Neural cell (in vitro differentiated cells): ENCODE results near the gene VPS39.

Source experiments
- EP300 ChIP-seq: fragments of 450-650 bp; conservative IDR thresholded peaks from 2 replicates; pipeline ENCODE4 v1.6.1; 2014; ENCODE audit warnings: antibody characterized with exemption, mild to moderate bottlenecking, moderate library complexity; ENCODE audit not compliant: poor library complexity, severe bottlenecking
- EZH2 ChIP-seq: fragments of 200-600, 300-800 bp; shearing (Covaris generic), sonication (generic); IDR thresholded peaks from 2 replicates; pipeline ENCODE4 v1.6.1; 2014; ENCODE audit warnings: antibody characterized with exemption, low read length, borderline replicate concordance, mild to moderate bottlenecking; ENCODE audit not compliant: insufficient read depth, poor library complexity, severe bottlenecking
- POLR2AphosphoS5 ChIP-seq: IDR thresholded peaks from 2 replicates; pipeline ENCODE4 v1.6.1; 2012
- RAD21 ChIP-seq: fragments of 450-650 bp; conservative IDR thresholded peaks from 2 replicates; pipeline ENCODE4 v1.6.1; 2014; ENCODE audit warnings: antibody characterized with exemption, mild to moderate bottlenecking, moderate library complexity
- REST ChIP-seq: IDR thresholded peaks from 2 replicates; pipeline ENCODE4 v1.6.1; 2012; ENCODE audit warnings: borderline replicate concordance
- SMC3 ChIP-seq: fragments of 450-650 bp; conservative IDR thresholded peaks from 2 replicates; pipeline ENCODE4 v1.6.1; 2014; ENCODE audit warnings: antibody characterized with exemption, mild to moderate bottlenecking, moderate library complexity; ENCODE audit not compliant: poor library complexity
- TAF1 ChIP-seq: IDR thresholded peaks from 2 replicates; pipeline ENCODE4 v1.6.1; 2012; ENCODE audit warnings: low read depth
- TF ChIP-seq, protein P1 (sequence below): fragments of 450-650 bp; IDR thresholded peaks from 2 replicates; pipeline ENCODE4 v1.5.1; 2014; ENCODE audit warnings: antibody characterized with exemption, mild to moderate bottlenecking, moderate library complexity; ENCODE audit not compliant: poor library complexity, severe bottlenecking

- TF ChIP-seq, protein P1, sequence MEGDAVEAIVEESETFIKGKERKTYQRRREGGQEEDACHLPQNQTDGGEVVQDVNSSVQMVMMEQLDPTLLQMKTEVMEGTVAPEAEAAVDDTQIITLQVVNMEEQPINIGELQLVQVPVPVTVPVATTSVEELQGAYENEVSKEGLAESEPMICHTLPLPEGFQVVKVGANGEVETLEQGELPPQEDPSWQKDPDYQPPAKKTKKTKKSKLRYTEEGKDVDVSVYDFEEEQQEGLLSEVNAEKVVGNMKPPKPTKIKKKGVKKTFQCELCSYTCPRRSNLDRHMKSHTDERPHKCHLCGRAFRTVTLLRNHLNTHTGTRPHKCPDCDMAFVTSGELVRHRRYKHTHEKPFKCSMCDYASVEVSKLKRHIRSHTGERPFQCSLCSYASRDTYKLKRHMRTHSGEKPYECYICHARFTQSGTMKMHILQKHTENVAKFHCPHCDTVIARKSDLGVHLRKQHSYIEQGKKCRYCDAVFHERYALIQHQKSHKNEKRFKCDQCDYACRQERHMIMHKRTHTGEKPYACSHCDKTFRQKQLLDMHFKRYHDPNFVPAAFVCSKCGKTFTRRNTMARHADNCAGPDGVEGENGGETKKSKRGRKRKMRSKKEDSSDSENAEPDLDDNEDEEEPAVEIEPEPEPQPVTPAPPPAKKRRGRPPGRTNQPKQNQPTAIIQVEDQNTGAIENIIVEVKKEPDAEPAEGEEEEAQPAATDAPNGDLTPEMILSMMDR = no peak
- TF ChIP-seq REST = no peak
- no peak for TF ChIP-seq EP300
- no peak for TF ChIP-seq SMC3
- no peak for TF ChIP-seq EZH2
- TF ChIP-seq TAF1 = no peak
- TF ChIP-seq POLR2AphosphoS5 = no peak
- no peak for TF ChIP-seq RAD21
Observed at GRCh38 chr15:42185801-42186200, 22.3 kb downstream of the VPS39 start.
